ENCODE measurements around the gene KCNQ1.

KCNQ1 gene

DNA sequence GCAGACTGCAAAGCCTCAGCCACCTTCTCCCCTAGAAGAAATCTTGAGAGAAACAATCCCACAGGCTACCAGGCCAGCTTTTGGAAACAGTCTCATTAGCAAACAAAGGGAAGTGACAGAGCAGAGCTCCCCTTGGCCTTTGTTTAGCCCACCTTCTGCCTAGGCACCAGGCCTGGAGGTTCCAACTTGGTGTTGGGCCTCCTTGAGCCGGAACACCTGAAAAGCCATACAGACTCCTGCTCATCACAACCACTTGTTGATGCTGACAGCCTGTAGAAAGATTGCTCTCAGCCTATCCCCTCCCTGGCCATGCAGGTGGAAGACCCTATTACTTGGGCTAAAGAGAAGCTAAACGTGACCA, 228.4 kb downstream of the KCNQ1 start:
- FAIRE-seq: no peak

DNA sequence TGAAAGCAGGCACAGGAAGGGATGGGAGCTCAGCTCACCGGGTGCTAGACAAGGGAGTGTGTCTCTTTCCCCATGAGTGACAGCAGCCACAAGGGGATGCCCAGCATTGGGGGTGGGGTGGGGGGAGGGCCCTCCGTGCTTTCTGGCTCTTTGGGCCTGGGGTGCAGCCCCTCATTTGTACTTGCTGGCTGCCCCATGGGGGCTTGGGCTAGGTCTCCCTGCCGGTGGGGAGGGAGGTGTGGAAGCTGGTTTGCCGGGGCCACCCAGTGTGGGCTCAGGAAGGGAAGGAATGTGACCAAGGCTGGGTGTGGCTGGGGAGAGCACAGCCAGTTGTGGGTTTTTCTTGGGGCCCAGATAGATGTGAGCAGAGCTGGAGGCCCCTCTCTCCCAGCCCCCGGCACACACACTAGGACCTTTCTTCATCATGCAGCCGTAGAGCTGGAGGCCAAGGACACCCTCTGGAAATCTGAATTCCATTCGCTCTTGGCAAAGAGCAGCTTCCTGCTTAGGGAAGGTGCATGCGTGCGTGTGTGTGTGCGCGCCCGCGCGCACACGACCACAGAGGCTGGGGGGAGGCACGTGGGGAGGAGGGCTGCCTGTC, 229.2 kb downstream of the KCNQ1 start:
- FAIRE-seq: no peak

DNA sequence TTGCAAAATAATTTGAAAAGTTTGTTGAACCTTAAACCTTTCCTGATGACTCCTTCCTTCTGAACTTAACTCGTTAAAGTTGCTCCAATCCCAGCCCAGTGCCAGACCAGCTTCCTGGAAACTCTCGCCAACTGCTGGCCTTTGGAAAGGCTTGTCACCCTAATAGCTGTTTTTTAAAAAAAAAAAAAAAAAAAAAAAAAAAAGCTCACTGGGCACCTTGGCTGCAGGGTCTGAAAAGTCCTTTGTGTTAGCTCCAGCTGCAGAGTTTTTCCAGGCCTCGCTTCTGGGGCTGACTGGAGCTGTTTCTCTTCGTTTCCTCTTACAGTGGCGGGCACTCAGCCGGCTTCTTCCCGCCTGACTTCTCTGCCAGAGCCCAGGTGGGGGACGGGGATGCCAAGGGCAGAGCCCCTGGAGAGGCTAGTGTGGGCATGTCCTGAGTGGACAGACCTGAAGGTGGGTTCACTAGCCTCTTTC, 229.9 kb downstream of the KCNQ1 start:
- FAIRE-seq: no peak

DNA sequence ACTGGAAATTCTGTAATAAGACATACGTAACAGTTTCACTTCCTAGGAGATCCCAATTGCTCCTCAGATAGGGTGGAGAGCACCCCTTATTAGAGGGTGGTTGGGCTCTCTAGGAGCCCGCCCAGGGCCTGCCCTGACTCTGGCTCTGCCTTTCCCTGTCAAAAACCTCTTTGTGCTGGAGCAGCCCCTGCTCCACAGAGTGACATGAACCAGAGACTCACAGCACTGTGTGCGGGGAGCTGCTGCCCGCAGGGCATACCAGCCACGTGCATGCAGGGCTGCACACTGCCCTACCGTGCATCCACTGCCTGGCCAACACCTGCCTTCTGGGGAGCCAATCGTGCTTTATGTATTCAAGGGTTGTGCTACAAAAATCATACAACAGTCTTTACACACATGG, 230.7 kb downstream of the KCNQ1 start:
- no peak for FAIRE-seq

DNA sequence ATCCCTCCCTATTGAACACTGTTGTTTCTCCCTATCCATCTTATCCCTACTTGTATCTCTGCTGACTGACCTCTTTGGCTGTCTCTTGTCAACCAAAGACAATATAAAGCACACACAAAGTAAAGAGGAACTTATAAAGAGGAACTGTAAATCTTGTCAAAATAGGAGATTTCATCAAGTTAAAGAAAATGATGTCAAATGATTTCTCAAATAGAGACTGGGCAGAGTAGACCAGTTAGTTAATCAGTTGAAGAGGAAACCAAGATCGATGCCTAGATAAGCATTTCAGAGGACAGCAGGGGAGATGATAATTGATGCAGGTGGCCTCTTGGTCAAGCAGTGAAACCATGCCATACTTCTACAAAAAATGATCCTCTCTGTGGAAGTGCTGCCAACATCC, 232.3 kb downstream of the KCNQ1 start:
- no peak for FAIRE-seq

DNA sequence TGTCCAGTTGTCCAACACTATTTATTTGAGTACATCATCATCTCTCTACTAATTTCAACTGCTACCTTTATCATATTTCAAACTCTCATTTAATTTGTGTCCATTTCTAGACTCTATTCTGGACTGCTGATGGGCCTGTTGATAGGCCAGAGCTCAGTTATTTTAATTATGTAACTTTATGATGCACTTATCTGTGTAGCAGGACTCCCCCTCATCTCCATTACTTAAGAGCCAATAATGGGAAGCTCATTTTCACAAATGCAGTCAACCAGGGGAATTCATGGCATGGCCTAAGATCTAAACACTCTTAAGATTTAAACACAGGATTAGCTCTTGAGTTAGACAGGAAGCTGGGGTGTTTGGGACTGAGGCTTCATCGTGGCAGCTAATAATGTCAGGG, 233.6 kb downstream of the KCNQ1 start:
- no peak for FAIRE-seq

DNA sequence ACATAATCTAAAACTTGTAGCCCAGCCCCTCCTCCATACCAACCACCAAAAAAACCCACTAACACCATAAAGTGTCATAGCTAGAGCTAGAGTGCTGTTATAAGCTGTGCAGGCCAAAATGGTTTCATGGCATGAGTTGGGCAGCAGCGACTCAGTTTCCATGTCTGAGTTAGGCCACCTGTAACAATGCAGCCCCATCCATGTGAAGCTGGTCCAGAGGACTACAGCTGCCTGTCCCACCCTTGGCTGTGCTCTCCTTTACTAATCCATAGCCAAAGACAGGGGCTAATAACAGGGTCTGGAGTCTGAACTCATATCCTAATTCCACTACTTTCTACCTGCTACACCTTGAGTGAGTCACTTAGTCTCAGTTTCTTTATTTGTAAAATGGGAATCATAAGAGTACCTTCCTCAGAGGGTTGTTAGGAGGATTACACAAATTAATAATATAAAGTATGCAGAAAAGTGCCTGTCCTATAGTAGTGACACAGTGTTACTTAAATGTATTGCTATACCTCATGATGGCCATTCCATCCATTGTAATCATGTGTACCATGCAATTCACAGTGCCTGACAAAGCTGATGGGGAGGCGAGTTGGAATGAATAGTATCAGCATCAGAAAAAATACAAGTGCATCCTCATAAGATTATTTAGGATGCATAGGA, 234.3 kb downstream of the KCNQ1 start:
- FAIRE-seq: no peak

DNA sequence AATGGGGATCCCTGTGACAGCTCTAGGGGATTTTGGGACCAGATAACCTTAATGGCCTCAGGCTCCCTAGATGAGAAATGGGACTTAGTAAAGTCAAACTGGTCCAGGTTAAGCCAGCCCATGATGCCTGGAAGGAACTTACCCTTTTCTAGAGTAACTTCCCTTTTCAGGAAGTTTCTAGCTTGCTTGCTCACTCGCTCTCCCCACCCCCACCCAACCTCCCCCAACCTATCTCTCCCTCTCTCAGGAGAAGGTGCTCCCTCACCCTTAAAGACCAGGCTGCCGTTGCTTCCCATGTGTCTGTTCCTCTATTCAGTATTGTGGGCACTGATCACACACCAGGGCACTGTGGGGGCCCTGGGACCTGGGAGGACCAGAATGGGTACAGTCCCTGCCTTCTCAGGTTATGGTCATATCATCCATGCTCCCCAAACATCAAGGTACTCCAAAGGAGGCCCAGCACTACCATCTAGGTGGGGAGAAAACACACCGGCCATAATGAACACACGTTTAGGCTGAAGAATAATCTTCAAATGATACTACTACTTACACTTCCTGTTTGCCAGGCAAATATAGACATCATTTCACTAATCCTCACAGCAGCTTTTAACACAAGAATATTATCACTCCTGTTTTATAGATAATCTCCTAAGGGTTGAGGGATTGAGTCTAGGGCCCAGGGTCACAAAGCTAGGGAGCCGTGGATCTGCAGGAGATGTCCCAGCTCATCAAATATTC, 236.8 kb downstream of the KCNQ1 start:
- FAIRE-seq: no peak

DNA sequence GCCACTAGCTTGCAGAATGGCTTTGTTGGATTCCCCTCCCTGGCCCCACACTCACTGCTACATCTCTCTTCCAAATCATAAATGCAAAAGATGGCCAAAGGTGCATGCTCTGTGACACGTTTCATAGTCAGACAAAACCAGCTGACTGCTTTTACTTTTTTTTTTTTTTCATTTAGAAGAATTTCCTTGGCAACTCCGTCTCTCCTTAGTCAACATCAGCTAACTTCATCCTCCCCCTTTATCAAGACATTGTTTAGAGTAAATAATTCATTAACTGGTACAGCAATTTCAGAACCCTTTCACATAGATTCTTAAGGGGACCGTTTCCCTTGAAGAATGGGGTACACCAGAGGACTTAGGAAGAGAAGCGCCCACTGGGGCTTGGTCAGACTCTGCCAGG, 239.0 kb downstream of the KCNQ1 start:
- no peak for FAIRE-seq

DNA sequence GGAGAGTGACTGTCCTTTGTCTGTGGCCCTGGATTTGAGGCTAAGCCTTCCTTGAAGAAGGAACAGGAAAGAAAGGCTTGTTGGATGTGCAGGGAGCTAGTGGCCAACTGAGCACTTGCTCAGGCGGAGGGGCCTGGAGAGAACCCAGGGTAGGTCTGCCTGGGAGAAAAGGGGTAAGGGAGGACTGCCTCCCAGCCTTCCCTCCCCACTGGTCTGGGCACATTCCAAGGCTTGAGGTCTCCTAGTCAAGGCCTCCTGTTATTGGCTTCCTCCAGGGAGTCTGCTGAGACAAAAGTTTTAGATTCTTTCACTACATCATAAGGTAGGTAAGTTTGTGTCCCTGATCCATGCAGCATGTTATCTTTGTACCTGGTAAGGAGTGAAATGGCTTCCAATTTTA, 239.8 kb downstream of the KCNQ1 start:
- no peak for FAIRE-seq

DNA sequence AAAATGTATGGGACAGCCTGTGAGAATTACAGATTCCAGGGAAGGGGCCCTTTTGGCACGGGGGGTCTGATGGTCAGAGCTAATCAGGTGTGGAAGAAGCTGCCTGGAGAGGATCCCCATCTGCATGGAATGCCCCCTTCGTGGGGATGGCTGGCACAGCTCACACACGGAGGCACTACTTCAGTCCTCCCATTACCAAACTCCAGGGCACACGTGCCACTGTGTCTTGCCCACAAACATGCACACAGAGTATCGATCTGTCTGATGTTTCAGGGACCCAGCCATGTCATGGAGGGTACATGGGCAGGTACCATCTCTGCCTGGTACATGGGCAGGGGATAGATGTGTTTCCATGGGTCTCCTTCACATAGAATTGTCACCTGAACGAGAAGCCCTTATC, 240.2 kb downstream of the KCNQ1 start:
- no peak for FAIRE-seq

DNA sequence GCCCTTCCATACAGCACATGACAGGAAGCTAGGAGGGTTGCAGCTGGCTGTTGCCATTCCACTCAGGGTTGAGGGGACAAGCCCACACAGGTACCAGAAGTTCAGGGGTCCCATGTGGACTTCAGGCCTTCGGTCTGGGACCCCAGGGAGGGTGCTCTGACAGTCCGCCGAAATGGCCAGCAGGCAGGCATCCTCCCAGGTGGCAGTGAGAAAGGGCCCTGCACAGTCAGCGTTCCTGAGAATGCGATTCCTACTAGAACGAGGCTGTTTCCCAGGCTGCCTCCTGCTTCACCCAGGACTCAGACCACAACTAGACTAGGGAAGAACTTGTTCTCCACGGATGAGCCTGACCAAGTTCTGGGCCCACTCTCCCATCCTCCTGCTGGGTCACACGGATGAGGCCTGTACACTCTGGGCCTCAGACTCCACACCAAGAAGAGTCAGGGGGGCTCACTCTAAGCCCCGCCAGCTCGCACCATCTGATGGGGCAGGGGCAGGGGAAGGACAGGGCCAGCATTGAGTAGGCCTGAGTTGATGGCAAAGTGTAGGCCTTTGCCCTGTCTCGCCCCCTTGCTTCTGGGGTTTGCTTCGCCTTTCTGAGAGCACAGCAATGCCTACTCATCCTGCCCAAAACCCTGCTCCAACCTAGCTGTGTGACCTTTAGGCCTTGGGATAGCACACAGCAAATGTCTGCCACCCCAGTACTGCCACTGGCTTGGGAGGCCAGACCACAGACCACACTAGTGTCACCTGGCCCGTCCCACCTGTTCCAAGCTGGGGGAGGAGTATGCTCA, 241.0 kb downstream of the KCNQ1 start:
- FAIRE-seq: no peak

DNA sequence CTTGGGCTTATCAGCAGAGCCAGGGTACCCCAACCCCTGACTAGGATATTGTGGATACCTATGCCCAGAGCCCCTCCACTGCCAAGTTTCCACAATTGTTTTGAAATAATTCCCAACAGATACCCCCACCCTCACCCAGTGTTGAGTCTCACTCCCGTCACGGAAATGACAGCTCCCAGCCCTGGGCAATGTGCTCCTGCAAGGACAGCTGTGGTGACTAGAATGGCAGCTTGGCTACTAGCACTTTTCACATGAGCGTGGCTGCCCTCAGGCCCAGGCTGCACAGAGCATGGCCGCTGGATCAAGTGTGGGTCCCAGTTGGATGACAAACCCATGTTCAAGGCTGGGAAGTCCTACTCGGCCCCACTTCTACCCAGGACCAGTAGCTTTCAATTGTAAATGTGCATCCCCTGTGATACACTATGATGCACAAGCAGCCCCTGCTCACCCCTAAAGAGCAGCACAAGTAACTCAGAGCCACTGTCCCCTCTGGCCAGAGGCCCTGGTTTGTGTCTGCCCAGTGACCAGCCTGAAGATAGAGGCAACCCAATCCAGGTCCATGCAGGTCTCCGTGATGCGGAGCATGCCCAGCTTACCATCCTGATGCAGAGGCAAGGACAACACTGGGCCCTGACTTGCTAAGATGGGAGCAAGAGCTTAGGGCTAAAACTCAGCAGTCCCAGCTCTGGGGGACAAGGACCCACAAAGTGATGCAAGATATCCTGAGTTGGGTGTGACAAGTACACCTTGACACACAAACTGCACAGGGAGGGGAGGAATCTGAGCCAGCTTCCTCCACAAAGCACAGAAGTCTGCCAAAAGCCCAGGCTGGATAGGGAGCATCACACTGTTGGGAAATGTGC, 241.8 kb downstream of the KCNQ1 start:
- no peak for FAIRE-seq

DNA sequence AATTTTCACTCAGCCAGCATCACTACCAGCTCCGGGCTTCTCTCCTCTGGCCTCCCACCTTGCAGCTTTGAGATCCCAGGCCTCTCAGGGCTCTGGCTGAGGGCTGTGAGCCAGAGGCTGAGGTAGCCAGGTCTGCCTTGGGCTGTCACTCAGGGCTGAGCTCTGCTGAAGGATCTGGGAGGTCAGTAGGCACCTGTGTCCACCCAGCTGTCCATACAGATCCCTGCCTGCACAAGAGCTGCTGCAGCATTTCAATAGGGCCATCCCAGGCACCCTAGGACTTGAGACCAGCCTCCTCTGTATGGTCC, 242.4 kb downstream of the KCNQ1 start:
- no peak for FAIRE-seq

DNA sequence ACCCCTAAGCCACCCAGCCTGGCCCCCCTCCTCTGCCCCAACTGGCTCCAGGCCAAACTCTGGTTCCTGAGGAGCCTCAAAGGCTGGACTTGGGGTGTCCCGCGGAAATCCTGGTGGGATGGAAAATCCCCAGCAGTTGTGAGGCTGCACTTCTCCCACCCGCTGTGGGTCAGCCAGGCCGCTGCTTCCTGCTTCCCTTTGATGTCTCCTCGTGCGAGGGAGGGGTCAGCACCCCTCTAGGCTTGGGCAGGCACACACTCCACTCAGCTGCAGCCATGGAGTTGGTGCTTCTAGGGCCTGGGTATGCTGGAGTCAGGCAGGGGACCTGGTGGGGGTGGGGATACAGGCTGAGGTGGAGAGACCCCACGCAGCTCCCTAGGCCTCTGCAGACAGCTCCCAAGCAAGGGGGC, 243.0 kb downstream of the KCNQ1 start:
- no peak for FAIRE-seq

DNA sequence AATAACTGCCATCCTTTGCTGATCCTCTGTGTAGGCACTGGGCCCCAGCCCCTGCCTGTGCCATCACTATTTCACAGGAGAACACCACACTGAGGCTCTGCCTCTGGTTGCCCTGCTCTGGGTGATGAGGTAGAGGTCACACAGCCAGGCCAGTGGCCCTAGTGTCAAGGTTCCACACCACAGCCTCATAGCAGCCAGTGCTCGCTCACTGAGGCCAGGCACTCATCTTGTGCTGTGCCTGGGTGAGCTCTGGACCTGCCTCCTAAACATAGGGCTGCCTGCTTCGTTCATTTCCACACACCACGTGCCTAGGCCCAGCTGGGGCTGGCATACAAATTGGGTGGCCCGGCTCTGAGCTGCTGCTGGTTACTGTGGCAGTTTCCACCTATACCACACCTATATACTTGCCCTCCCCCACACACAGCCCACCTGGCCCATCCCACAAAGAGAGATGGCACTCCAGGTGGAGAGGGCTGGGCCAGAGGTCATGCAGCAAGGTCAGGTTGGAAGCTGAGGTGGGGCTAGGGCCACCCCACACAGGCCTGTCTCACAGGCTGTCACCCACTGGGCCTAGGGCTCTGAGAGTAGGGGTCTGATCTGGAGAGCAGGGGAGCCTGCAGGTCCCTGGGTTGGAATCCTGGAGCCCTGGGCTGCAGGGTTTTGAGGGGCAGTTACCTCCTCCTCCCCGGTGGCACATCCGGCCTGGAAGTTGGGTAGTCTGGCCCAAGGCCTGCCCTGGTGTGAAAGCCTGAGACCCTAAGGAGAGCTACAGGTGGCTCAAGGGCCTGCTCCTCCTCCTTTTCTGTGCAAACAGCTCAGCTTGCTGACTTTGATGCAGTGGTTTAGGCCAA, 243.8 kb downstream of the KCNQ1 start:
- FAIRE-seq: no peak

DNA sequence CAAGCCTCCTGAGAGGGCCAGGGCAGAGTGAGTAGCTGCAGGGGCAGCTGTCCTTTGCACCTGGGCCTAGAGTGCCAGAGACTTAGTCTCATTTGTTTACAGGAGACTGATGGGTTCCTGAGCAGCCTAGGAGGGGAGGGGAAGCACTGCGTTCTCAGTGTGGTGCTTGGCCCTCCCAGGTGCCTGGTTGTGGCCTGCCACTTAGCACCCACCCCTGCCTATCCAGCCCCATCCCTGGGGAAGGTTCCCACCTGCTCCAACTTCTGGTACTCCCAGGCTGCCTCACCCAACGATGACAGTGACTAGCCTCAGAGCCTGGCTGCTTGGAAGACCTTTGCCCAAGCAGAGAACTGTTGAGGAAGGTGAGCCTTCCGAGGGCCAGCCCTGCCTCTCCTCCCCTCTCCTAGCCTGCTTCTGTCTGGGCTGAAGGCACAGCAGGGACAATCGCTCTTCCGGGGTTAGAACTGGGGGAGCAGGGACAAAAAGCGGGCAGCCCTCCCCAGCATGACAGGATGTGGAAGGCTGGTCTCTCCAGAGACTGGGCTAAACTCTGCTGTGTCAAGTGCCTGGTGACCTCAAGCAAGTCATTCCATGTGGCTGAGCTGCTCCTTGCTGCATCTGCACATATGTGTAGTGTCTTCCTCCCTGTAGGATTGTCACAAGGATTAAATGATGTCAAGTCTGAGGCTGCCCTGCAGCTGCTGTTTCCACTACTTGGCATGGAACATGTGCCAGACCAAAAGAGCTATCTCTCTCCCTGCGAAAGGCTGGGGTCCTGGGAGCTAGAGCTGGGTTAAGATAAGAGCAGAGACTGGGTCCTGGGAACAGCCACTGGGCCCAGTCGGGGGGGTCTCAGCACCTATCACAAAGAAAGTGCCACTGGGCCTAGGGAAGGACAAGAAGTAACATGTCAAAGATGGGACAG, 245.1 kb downstream of the KCNQ1 start:
- FAIRE-seq: no peak

DNA sequence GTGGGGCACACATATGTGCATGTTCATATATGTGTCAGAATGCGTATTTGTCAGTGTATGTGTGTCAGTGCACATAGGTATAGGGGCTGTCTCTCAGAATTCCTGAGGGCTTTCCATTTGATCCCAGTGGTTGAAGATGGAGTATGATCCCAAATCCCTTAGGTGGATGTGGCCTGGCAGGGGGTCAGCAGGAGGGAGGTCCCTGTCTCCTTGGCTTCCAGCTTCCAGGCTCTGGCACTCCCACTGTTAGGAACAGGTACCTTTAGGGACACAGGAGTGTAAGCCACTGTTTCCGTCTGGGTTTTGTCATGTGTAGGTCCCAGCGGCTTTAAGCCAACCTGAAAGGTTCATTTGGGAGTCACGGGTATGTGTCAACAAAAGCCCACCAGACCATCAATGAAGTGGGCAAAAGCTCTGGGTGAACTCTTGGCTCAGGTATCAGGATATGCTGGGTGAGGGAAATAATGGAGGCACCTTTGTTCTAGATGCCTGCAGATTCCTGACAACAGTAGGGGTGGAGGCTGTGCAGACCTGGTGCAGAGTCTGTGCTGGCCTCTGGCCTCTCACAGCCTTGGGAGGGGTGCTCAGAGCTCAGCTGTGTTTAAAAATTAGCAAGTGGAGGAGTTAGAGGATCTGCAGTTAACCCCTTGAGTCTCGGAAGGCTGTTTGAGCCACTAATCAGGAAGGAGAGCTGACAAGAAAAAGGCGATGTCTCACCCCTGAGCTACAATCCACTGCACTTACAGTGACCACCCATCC, 246.0 kb downstream of the KCNQ1 start:
- FAIRE-seq: no peak

DNA sequence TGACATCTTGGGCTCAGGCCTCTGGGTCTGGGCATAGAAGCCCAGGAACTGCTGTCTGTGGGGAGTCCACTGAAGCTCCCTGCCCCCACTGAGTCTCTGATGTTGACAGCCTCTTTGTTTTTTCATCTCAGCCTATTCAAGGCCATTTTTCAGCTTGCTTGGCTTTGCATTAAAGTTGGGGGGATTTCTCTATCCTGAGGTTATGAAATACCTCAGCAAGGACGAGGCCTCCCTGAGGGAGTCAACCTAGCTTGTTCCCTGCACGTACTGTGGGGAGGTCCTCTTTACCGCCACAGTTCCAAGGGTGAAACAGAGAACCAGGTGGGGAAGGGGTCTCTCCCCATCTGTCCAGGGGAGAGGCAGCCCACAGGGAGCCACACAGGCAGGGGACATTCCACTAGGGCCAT, 246.6 kb downstream of the KCNQ1 start:
- FAIRE-seq: no peak

Data from G401.6 (cell line).